ENCODE results near the gene SEMA4C.

The SEMA4C gene

DNA sequence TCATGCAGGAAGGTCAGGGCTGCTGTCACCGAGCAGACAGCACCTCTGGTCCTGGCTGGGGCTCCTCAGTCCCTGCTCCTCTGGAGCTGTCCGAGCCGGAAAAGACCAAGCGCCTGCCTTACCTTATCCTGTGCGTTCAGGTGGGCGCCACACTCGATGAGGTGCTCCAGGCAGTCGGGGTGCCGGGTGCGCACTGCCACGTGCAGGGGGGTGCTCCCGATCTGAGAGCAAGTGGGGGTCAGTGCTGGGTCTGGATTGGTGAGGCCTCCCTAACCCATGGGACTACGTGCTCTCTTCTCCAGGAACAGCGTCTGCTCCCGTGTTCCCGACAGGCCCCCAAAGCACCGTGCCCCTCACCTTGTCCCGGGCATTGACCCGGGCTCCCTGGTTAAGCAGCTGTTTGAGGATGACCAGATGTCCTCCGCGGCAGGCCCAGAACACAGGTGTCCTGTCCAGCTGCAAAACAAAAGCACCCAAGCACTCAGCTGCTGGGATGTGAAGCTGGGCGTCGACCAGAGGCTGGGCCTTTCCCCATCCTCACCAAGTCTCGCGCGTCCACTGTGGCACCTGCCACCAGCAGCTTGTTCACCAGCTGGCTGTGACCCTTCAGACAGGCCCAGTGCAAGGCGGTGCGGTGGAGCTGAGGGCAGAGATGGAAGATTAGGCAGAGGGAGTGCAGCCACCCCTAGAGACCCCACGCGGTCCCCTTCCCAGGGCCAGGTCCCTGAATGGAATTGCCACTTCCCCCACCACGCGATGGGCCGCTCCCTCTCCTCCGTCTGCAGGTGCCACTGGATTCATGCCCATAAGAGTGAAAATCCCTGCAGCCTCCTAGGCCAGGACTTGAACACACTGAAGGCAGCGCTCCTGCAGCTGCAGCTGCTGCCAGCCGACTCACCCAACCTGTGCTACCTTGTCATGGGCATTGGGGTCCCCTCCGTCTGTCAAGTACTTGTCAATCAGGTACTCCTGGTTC is 29.7 kb downstream of the SEMA4C start:
- DNase-seq = no peak

DNA sequence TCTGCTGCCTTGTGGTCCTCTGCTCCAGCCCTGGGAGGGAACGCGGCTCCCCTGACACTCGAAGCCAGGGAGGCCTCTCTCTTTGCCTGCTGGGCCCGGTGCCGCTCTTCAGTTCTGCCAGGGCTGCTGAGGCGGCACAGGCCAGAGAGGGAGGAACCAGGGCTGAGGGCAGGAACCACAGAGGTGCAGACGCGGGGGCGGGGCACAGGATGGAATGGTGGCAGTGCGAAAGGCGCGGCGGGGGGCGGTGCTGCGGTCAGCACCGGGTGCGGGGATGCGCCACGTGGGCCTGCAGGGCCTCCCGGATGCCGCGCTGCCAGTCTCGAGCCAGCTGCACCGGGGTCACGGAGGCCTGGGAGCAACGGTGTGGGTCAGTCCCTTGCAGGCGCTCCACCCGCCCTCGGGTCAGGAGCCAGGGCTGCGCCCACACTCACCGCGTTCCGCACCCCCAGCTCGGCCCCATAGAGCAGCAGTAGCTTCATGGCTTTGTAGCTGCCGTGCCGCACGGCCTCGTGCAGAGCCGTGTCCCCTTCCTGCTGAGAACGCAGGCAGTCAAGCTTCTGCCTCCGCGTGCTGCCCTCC is 30.5 kb downstream of the SEMA4C start:
- DNase-seq = no peak

DNA sequence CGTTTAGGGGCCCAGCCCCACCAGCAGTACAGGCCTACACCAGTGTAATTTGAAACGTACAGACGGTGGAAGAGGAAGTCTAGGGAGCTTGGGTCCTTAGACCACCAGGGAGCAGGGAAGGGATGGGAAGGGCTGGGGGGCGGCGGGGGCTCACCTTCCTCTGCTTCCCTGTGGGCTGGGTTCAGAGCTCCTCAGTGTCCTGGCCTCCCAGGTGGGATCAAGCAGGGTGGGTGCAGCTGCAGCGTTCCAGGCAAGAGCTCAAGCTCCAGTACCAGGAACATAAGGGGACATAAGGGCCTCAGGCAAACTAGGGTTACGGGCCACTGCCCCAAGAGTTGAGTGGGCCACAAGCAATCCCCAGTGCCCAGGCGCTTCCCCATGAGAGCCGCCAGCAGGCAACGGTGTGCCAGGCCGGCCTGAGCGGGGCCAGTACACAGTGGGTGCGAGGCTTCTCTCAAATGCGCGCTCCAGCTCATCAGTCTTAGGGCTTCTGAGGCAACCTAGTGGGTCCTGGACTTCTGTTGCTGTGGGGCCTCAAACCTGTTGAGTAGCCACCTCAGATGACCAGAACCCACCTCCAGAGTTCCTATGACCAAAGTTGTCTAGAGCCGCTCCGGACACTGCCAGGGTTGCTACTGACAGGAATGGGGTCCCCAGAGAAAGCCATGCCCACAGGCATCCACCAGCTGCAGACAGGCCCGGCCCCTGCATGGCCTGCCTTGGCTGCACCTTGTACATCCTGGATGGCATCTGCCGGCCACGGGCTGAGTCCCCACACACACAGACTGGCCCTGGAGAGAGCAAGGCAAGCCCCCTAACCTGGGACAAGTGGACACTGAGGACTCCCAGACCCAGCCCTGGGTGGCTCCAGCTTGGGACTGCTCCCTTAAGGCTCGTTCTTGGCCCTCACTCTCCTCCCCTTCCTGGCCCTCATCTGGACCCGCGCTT is 31.3 kb downstream of the SEMA4C start:
- DNase-seq = peak; percentile 27 to 58

DNA sequence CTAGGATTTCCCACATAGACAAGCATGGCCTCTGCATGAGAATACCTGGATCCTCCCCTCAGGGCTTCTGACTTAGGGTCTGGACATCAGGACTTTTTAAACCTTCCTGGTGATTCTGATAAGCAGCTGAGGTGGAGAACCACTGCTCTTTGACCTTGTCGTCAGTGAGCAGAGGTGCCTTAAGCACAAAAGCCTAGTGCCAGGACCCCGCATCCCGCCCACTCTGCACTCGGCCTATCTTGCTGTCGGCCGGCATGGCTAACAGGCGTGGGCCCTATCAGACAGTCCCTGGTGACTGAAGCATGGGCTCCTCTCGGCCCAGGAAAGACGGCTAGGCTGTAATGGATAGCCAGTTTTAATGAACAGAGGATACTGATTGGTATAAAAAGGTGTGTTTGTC is 32.3 kb downstream of the SEMA4C start:
- no peak for DNase-seq

DNA sequence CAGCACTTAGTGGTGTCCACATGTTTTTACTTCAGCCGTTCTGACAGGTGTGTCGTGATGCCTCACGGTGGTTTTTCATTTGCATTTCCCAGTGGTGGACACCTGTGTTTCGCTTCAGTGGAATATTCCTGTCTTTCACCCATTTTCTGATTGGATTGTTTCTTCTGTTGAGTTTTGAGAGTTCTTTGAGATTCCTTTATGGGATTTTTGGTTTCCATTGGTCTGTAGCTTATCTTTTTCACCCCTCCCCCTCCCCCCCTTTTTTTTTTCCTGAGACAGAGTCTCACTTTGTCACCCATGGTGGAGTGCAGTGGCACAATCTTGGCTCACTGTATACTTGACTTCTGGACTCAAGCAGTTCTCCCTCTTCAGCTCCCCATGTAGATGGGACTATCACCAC is 34.0 kb downstream of the SEMA4C start:
- DNase-seq = no peak

DNA sequence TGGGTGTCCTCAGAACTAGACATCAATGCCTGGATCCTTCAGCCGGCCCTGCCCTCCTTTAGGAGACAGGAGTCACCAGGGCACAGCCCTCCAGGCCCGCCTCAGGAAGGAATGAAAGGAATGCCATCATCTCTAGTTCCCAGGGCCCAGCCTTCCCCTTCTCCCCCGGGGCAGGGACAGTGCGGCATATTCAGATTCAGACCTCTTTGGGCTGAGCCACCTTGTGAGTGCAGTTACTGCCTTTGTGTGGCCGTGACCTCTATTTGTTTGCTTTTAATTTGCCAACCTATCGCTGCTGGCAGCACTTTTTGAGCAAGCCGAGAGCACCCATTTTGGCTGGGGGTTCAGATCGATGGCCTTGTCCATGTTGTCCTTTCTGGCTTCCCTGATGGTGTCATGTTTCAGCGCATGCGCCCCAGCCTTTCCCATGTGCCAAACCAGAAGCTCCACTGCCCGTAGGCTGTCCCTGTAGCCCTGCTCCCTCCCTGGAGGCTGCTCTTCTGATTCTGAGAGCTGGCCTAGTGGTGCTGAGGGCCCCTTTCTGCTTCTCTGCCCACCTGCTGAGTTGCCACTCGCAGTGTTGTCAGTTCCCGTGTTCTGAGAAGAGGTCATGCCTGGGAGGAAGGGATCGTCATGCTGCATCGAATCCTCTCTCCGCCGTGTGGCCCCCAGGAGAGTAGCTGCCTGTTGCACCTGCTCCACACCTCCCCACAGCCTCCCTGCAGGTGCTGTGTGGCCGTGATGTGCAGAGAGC is 36.9 kb downstream of the SEMA4C start:
- DNase-seq = no peak

DNA sequence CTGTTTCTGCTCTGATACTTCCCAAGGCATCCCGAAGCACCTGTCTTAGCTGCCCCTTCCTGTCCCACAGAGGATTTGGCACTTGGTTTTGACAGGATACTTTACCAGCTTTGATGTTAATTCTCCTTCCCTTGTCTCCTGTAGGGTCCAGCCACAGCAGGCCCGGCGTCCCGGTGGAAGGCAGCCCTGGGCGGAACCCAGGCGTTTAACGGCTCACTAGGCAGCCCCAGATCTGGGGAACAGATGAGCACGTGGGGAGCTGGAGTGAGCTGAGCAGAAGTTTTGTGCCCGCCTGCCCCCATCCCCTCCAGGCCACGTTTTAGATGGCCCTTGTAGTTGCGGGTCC is 37.5 kb downstream of the SEMA4C start:
- DNase-seq = no peak

DNA sequence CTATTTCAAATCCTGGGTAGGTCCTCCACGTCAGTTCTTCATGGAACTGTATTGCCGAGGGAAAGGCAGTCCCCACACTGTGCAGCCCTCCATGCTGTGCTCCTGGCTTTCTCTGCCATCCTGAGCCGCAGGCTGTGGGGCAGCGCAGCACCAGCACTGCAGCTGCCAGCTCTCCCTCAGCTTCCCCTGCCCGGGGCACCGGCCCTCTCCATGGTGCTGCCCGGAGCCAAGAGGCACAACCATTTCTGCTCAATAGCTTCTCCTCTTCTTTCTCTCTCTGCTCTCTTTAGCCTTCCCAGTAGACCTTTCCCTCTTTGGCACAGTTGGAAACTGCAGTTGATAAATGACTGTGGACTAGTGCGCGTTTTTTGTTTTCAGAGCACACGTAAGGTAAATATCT is 38.2 kb downstream of the SEMA4C start:
- no peak for DNase-seq

DNA sequence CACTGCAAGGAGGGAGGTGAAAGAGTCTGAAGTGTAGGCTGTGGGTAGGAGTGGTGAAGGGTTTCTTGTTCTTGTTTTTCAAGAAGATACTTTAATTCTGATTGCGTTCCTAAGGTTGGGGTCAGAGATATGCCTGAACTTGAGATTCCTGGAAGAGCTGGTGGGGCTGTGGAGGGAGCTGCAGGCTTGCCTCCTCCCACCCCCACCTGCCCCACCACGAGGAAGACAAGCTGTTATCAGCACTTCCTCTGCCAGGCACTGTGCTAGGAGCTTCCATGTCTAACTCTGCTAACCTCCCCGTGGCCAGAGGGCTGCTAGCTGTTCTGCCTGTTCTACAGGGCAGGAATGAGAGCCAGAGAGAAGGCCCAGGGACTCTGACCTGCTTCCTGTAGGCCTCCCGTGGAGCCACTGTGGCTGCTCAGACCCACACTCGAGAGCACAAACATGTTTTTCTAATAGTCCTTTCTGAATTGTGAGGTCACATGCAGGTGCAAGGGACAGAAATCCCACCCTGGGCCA is 39.8 kb downstream of the SEMA4C start:
- no peak for DNase-seq

DNA sequence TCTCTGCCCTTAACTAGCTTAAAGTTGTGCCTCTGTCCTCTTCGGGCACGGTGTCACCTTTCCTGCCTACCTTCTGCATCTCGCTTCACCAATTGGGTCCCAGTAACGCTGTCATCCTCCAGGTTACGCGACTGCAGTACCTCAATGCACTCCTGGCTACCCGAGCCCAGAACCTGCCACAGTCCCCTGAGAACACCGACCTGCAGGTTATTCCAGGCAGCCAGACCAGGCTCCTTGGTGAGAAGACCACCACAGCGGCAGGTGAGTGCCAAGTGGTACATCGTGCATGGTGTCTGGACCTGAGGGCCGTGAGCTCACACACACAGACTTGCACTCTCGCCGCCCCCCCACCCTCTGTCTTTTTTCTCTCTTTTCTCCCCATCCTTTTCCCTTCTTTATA is 41.0 kb downstream of the SEMA4C start:
- no peak for DNase-seq

DNA sequence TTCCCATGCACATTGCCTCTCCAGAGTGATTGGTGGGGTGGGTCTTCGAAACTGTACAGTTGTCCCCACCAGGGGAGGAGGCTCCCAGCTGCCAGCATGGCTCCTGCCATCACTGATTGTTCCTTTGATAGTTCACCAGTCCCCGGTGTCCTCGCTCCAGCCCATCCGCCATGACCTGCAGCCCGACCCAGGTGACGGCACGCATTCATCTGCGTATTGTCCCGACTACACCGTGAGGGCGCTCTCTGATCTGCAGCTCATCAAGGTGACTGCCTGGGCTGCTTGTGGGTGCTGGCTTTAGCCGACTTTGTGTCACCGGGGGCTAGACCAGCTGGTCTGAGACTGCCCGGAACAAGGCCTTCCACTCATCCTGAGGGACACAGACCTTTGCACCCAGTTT is 41.4 kb downstream of the SEMA4C start:
- DNase-seq = no peak

DNA sequence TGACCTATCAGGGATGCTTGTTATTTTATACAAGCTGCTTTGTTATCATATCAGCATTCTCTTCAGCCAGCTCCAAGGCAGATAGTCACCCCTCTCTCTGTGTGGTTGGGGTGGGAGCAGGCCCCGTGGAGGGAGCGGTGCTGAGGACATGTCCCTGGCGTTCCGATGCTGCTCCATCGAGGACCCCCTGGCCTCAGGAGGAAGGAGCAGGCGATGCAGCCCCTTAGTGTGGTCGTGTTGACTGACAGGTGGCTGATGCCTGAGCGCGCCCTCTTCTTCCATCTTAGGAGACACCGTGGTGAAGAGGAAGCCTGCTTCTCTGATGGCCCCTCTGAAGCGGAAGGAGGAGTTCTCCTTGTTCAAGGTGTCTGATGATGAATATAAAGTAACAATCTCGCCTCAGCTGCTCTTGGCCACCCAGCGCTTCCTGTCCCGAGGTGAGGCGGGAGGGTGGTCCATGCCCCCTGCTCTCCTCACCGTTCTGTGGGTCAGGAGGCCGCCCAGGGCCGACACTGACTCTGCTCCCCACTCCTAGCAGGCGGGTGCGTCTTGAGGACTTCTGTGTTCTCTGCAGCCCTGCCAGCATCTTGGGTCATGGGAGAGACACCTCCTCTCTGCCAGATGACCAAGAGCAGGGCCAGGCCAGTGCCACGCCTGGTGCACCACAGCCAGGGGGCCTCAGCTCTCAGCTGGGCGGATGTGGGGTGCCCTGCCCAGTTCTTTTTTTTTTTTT is 43.2 kb downstream of the SEMA4C start:
- no peak for DNase-seq

DNA sequence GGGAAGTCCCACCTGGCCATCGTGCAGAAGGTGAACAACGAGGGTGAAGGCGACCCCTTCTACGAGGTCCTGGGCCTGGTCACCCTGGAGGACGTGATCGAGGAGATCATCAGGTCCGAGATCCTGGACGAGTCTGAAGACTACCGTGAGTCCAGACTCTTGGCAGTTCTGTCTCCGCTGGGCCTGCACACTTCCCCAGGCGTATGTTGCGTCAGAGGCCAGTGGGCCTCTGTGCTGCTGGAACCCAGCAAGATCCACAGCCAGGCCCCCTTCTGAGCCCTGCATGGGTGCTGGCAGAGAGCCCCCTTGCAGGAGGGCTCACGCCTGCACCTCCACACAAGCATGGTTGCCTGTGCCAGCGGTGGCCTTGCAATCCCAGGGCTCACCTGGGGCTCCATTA is 44.8 kb downstream of the SEMA4C start:
- DNase-seq = no peak

DNA sequence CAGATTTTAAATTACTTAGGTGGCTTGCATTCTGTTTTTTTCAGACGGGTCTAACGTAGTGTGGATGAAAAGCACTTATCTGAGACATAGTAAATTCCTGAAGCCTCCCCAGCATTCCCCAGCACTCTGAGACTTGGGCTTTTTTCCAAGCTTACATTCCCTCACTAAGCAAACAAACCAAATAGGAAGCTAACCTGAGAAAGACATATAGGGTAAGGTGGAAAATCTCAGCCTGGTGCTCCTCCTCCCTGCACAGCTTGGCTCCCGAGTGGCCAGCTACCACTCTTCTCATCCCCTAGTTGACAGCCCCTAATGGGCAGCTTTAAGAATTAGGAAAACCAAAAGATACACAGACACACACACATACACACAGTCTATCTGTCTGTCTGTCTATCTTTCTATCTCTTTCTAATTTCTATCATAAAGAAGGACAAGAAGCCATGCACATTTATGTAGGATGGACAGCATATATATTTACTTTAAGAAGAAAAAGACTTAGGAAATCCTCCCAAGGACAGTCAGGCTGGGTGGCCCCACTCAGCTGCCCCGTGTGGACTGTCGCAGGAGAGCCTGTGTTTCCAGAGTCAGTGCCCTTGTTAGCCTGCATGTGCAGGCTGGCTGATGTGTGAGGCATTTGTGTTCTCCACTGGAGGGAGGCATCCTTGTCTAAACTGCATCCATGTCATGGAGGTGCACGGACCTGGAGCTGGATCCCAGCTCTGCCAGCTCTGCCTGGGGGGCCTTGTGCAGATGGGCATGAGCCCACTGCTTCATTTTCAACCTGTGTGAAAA is 45.6 kb downstream of the SEMA4C start:
- DNase-seq = no peak

DNA sequence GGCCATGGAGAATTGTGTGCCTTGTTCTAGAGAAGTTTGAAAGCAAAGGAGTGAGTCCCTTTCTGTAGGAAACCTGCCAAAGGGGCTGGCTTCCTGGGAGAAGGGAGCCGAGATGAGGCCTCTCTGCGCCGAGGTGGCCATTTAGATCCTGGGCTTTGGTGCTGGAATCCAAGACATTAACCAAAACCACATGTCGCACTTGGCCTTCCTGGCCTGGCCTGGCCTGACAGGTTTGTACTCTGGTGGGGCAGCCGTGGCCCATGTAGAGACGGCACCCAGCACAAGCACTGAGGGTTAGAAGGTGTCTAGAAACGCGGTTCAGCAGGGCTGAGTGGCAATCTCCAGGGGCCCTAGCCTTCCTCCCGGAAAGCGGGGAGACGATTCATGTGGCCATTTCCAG is 46.7 kb downstream of the SEMA4C start:
- no peak for DNase-seq

DNA sequence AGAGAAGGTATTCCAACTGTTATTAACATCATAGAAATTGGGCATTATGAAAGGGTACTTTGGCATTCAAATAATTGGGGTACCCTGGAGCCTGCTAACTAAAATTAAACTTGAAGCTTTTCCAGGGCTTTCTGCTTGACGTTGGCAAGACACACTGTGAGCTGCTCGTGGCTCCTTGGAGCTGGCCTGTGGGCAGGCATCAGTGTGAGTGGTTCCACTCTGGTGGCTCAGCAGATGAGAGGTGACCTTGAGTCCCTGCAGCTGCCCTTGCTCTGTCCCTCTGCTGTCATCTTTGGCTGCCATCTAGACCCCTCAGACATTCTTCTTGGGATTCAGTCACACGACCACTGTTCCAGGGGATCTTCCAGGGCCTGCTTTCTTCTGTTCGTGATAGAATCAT is 47.1 kb downstream of the SEMA4C start:
- DNase-seq = no peak

DNA sequence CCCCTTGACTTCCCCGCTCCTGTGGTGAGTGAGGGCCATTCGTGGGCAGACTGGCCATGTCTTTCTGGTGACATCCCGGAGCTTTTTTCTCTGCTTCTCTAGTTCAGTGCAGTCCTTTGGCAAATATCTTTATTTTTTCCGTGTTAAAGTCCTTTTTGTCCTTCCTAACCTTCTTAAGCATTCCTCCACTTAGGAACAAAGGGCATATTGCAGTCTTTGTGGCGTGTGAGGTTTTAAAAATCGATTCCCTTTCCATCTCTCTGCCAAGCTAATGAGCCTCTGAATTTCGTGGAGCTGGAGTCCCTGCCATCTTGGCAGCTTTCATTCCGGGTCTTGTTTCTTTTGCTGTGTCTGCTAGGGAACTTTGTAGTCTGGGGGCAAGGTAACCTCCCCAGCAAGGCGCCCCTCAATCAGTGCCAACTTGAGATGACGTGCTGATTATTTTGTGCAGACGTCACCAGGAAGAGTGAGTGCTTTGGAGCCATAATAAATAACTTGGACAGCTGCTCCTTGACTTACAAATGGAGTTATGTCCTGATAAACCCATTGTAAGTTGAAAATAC is 48.7 kb downstream of the SEMA4C start:
- DNase-seq = no peak

DNA sequence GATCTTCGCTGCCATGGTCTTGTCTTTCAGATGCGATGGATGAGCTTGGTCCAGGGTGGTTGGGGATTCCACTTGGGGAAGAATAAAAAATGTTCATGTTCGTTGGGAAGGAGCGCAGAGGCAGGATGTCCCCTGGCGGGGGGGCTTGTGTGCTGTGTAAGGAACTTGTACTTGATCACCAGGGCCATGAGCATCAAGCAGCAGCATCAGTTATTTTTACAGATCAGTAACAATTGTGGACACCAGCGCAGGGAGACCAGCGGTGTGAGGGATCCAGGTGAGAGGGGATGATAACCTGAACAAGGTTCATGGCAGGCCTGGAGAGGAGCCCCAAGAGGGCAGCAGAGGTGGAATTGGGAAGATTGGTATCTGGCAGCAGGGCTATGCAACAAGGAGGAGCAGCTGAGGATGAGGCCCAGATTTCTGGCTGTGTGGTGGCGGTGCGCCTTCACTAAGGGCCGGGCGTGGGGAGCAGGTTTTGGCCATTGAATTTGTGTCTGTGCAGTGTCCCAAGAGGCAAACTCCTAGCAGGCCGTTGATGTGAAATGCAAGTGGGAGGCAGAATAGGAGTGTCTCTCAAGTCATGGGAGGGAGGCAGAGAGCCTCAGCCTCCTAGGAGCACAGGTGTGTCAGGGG is 49.9 kb downstream of the SEMA4C start:
- no peak for DNase-seq

DNA sequence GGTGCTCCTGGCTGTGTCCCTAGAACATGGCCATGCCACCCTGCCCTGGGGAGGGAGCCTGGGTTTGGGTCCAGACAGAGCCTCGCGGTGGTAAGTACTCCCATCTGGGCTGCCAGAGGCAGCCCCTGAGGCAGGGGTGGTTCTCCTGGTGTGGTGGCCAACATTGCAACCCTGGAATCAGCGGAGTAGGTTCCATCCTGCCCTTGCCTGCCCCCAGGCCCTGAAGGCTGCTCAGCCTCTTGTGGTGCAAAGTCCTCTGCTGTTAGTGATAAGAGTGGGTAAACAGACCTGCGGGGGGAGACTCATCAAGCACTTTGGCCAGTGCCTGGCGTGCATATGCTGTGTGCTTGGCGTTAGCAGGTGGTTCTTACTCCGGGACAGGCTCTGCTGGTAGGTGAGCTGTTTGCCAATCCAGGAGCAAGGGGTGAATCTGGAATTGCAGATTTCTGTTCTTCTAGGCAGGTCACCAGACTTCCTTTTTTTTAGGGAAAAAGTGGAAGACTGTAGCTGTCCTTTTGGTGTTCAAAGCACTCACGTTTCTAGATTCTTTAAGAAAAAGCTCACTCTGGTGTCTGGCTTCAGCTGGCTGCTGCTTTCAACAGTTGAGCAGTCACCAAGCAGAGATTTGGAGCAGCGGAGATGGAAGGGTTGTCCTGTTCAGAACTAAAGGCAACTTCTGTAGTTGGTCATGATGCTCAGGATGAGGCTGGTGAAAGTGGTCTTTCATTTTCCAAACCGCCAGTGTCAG is 50.6 kb downstream of the SEMA4C start:
- no peak for DNase-seq
